BE2C (cell line): Measurements from ENCODE around the gene MUCL3.

Source experiments
- DNase-seq: peaks from one replicate; pipeline ENCODE4 v3.0.0-alpha.2; 2020
- H3K27me3 ChIP-seq: fragments of 250-450 bp; sonication (Bioruptor Pico); 2 replicates; pipeline ENCODE4 v1.5.1; 2020; ENCODE audit warnings: mild to moderate bottlenecking
- H3K36me3 ChIP-seq: fragments of 250-450 bp; sonication (Bioruptor Pico); 2 replicates; pipeline ENCODE4 v1.5.1; 2020; ENCODE audit warnings: mild to moderate bottlenecking
- H3K4me1 ChIP-seq: fragments of 250-450 bp; sonication (Bioruptor Pico); 2 replicates; pipeline ENCODE4 v1.5.1; 2020
- H3K4me3 ChIP-seq: 2 replicates; pipeline ENCODE4 v1.5.1; 2011; ENCODE audit warnings: low read depth, low read length
- H3K9me3 ChIP-seq: fragments of 250-450 bp; sonication (Bioruptor Pico); 2 replicates; pipeline ENCODE4 v1.5.1; 2020
- TF ChIP-seq, protein P1 (sequence below): IDR thresholded peaks from 2 replicates; pipeline ENCODE4 v1.5.1; 2012; ENCODE audit warnings: mild to moderate bottlenecking, low read depth, low read length

The MUCL3 gene

DNA sequence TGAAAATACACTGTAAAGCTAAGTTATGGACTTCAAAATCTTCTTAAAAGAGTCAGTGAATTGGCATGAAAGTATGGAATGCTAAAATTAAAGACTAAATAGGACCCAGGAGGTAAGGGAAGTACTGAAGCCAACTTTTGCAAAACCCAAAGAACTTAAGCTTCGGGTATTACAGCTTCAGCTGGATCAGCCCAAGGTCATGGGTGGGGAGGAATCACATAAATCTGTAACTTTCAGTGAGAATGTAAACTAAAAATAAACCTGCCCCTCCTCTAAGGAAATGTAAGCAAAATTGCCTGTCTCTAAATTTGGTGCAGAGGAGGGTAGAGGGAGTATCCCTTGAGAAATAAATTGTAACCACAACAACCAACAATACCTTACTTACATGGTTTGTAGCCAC is 38.4 kb downstream of the MUCL3 start:
- TF ChIP-seq, protein P1, sequence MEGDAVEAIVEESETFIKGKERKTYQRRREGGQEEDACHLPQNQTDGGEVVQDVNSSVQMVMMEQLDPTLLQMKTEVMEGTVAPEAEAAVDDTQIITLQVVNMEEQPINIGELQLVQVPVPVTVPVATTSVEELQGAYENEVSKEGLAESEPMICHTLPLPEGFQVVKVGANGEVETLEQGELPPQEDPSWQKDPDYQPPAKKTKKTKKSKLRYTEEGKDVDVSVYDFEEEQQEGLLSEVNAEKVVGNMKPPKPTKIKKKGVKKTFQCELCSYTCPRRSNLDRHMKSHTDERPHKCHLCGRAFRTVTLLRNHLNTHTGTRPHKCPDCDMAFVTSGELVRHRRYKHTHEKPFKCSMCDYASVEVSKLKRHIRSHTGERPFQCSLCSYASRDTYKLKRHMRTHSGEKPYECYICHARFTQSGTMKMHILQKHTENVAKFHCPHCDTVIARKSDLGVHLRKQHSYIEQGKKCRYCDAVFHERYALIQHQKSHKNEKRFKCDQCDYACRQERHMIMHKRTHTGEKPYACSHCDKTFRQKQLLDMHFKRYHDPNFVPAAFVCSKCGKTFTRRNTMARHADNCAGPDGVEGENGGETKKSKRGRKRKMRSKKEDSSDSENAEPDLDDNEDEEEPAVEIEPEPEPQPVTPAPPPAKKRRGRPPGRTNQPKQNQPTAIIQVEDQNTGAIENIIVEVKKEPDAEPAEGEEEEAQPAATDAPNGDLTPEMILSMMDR: no peak
- Histone ChIP-seq H3K36me3 (no peaks in the 10 kb centered on the region), H3K4me3 (no peak overlapping the region), H3K9me3 (peaks cover 3% of the 10 kb centered on the region; the same call in 1 of the 2 replicates), H3K4me1 (no peaks in the 10 kb centered on the region), H3K27me3 (peaks cover 54% of the 10 kb centered on the region)
- no peak for DNase-seq

DNA sequence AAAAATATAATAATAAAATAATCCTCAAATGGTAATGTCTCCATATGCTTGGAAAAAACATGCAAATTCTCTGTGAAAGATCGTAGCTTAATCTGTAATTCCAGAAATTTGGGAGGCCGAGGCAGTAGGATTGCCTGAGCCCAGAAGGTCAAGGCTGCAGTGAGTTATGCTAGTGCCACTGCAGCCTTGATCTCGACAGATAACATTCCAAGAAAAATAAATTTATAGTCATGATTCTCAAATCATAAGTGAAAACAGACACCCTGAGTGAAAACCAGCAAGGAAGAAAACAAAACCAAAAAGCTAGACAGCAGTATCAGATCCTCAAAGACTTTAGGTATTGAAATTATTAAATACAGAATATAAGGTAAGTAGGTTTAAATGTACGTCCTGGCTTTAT is 38.9 kb downstream of the MUCL3 start:
- Histone ChIP-seq H3K9me3 (peaks cover 3% of the 10 kb centered on the region; the same call in 1 of the 2 replicates), H3K4me1 (no peaks in the 10 kb centered on the region), H3K4me3 (no peak overlapping the region), H3K36me3 (no peaks in the 10 kb centered on the region), H3K27me3 (peaks cover 54% of the 10 kb centered on the region)
- DNase-seq: no peak
- TF ChIP-seq, protein P1: no peak

DNA sequence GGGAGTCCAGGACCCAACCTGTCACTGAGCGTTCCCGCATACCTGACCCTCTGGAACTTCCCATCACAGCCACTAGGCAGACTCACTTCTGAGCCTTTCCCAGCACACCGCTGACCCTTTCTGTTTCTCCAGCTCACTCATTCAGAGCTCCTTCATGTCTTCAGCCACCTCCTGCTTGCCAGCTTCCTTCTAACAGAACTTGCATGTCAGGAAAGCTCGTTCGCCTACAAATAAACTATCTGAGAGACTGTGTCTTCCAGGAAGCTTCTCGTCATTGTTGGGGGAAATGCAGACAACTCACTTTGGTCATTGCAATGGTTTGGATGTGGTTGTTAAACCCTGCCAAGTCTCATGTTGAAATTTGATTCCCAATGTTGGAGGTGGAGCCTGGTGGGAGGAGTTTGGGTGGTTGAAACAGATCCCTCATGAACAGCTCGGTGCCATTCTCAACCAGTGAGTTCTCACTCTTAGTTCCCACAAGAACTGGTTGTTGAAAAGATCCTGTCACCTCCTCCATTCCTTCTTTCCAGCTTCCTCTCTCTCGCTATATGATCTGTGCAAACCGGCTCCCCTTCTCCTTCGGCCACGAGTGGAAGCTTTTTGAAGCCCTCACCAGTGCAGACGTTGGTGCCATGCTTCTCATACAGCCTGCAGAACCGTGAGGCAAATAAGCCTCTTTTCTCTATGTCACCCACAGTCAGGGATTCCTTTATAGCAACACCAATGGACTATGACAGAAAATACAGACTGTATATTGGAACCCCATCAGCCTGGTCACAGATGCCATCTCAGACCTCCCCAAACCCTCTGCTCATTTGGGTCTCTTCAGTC is 41.4 kb downstream of the MUCL3 start:
- TF ChIP-seq, protein P1: peak; percentile 21; the same call in 1 of the 2 replicates
- peaks cover 41% of the 10 kb centered on the region for H3K27me3 ChIP-seq
- peaks cover 3% of the 10 kb centered on the region; the same call in 1 of the 2 replicates for H3K9me3 ChIP-seq
- H3K4me1 ChIP-seq: no peaks in the 10 kb centered on the region
- DNase-seq: no peak
- H3K36me3 ChIP-seq: no peaks in the 10 kb centered on the region
- H3K4me3 ChIP-seq: no peak overlapping the region

DNA sequence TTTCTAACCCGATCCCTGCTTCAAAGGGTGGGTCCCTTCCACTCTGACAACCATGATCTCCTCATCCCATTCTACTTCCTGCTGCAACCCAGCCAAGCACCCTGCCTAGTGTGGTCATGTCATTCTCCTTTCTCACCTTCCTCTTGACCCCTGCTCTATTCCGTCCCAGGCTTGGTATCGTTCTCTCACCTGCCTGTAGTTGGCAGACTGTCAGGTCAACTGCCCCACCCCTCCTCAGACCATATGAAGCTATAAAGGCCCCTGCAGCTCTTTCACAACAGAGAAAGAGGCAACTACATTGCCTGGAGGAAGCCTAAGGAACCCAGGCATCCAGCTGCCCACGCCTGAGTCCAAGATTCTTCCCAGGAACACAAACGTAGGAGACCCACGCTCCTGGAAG is 42.7 kb downstream of the MUCL3 start, which contains the start of gene MUC21:
Gene MUC21, plus strand, starts transcription at position 280 of the 400 bp plus-strand sequence. CDS start 241 bp downstream, outside the sequence.
- Histone ChIP-seq H3K36me3 (no peaks in the 10 kb centered on the region), H3K4me1 (no peaks in the 10 kb centered on the region), H3K4me3 (no peak within 1 kb of the TSS), H3K9me3 (peaks cover 3% of the 10 kb centered on the region; the same call in 1 of the 2 replicates), H3K27me3 (peaks cover 35% of the 10 kb centered on the region)
- TF ChIP-seq, protein P1: no peak
- no peak for DNase-seq

DNA sequence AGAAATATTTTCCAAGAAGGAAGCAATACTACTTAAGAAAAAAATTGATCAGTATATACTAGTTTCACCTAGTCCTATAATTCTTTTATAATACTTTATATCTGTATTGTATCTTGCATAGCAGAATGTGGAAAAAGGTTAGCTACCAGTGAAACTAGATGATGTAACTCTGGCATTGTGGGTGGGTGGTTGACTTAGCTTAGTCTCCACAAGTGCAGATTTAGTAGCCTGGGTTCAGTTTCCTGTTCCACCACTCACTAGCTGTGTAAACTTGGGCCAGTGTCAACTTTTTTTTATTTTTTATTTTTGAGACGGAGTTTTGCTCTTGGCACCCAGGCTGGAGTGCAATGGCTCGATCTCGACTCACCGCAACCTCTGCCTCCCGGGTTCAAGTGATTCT is 44.7 kb downstream of the MUCL3 start:
- peaks cover 3% of the 10 kb centered on the region; the same call in 1 of the 2 replicates for H3K9me3 ChIP-seq
- TF ChIP-seq, protein P1: no peak
- peaks cover 26% of the 10 kb centered on the region for H3K27me3 ChIP-seq
- no peaks in the 10 kb centered on the region for H3K4me1 ChIP-seq
- H3K36me3 ChIP-seq: no peaks in the 10 kb centered on the region
- DNase-seq: no peak
- no peak overlapping the region for H3K4me3 ChIP-seq

DNA sequence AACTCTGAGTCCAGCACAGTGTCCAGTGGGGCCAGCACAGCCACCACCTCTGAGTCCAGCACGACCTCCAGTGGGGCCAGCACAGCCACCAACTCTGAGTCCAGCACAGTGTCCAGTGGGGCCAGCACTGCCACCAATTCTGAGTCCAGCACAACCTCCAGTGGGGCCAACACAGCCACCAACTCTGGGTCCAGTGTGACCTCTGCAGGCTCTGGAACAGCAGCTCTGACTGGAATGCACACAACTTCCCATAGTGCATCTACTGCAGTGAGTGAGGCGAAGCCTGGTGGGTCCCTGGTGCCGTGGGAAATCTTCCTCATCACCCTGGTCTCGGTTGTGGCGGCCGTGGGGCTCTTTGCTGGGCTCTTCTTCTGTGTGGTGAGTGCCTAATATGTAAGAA is 46.5 kb downstream of the MUCL3 start:
- TF ChIP-seq, protein P1: no peak
- no peaks in the 10 kb centered on the region for H3K36me3 ChIP-seq
- H3K4me3 ChIP-seq: no peak overlapping the region
- H3K27me3 ChIP-seq: peaks cover 19% of the 10 kb centered on the region
- no peak for DNase-seq
- no peaks in the 10 kb centered on the region for H3K9me3 ChIP-seq
- no peaks in the 10 kb centered on the region for H3K4me1 ChIP-seq
